ENCODE measurements around the gene CNNM1.

- TF ChIP-seq CTCF (IDR thresholded peaks at IDR 0.05) (peak; percentile 41 to 51 (median 46)), POLR2A (IDR thresholded peaks at IDR 0.05) (no peak)
These were observed 107.0 kb downstream of the CNNM1 start for GRCh38 chr10:99435986-99436638.
